T-helper 1 cell (primary cell): ENCODE data around the gene BICDL1.

Experiments used
- DNase-seq, 5 donors: peaks; one replicate each; pipeline ENCODE4 v3.0.0-alpha.2; 2012 to 2020

Gene BICDL1

DNA sequence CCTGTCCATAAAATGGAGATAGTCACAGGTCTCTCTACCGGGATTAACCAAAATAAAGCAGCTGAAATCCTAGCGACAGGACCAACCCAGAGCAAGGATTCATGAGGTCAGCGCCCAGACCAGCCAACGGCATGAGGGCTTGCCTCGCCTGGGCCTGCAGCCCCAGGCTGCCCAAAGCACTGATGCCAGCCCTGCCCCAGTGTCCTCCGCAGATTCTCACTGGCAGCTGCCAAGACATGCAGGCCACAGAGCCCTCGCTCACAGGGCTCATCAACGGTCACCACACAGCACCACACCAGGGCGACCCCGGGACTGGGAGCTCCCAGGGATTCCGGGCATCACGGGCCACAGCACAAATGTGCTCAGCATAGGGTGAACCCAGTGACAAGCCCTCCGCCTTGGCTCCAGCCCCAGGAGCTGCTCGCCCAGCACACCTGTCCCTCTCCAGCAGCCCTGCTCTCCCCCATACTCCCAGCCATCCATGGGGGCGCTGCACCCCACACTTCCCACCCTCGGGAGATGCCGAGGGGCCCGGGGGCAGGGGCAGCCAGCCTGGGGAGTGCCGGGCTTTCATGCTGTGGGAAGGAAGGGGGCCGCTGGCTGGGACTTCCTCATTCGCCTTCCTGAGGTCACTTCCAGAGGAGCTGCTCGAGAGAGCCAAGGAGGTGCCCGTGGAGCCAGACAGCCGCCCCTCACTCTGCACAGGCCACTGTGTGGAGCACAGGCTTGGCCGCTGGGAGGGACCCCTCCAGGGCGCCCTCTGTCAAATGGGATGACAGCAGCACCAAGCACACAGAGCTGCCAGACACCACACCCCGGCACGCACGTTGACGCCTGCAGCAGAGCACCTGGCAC is 113.4 kb downstream of the BICDL1 start:
- no peak for DNase-seq

DNA sequence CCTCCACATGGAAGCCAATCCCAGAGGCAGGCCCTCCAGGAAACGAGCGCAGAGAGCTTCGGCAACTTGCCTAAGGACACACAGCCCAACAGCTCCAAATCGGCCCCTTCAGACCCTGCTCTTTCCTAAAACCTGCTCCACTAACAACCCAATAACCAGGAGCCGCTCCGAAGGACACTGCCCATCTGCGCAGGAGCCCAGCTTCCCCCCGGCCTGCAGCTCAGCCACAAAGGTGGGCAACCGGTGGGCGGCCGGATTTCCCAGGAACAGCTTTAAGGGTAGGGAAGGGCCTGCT is 114.0 kb downstream of the BICDL1 start:
- no peak for DNase-seq

DNA sequence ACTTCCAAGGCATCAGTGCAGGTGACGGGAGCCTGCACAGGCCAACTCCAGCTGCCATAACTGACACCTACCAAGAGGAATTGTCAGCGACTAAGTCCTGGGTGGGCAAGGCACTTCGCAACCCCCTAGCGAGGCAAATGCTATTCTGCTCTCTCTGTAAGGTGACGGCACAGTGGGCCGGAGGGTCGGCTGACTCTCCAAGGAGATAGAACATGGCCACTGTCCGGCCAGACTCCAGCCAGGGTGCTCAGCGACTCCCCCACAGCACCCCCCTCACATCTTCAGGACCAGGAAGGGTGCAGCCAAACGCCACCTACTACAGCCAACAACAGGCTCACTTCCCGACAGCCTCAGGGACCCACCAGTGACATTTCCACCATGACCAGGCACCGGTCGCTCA is 114.3 kb downstream of the BICDL1 start:
- no peak for DNase-seq

DNA sequence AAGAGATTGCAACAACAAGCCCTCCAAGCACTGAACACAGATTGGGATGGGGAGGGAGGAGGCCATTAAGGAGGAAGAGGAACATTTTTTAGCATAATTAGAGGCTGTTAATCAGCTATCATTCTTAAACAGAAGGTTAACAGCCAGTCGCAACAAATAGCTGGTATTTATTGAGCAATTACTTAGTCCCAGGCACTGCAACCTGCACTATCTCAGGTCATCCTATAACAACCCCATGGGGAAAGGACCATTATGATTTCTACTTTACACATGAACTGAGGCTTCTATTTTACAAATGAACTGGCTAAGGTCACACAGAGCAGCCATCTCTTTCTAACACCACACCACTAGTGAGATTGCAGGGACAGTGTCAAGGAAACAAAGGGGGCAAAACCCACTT is 117.1 kb downstream of the BICDL1 start:
- DNase-seq = no peak

DNA sequence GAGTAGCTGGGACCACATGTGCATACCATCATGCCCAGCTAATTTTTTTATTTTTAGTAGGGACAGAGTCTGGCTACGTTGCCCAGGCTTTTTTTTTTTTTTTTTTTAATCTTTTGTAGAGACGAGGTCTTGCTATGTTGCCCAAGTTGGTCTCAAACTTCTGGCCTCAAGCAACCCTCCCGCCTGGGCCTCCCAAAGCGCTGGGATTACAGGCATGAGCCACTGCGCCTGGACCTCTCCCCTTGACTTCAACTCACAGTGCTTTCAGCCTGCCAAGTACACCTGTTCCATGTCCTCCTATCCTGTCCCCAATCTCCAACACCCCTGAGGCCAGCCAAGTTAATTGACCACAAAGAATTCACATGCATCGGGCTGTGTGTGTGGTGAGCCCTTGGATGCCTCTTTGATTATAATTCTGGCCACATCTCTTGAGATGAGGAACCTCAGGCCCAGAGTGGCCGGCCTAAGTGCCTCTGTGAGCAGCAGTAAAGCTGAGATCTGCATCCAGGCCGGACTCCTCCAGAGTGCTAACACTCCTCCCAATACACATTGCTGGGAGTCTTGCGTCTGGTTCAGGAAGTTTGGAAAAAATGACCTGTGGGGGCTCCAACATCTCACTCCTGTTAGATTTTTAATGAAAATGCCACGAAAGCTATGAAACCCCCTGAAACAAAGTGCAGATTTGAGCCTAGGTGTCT is 120.7 kb downstream of the BICDL1 start:
- no peak for DNase-seq

DNA sequence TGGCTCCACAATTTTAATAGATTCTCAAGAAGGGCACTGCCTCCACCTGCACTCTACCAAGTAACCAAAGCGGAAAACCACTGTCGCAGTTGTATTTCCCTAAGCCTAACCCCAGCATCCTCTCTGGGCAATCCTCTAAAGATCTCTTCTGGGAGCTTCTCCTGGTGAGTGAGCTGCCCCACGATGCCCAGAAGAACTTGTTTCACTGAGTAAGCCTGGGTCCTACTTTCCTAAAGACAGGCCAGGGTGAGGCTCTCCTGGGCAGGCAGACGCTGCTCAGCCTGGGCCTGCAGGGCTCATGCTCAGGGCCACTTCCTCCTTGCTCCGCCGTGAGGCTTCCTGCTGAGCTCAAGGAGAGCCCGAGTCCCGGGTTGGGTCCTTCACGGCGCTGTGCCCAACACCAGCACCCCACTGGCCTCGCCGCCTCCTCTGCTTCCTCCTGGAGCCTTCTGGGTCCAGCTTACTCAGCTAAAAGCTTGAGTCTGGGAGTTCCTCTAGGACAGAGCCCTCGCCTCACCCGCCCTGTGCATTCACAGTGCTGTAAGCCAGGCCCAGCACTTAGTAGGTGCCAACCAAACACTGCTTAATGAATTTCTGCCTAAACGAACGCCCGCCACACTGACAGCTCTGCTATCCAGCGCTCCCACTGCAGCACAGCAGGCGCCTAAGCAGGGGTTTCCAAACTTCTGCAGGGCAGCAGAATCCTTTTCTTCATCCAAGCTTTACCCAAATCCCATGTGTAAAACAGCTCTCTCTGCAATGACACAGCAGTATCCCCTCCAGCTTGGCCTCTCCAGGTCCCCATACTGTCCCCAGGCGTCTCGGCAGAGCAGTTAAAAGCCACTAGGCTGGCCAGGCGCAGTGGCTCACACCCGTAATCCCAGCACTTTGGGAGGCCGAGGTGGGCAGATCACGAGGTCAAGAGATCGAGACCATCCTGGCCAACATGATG is 121.8 kb downstream of the BICDL1 start:
- peak; percentile 29 to 66 (median 36) for DNase-seq

DNA sequence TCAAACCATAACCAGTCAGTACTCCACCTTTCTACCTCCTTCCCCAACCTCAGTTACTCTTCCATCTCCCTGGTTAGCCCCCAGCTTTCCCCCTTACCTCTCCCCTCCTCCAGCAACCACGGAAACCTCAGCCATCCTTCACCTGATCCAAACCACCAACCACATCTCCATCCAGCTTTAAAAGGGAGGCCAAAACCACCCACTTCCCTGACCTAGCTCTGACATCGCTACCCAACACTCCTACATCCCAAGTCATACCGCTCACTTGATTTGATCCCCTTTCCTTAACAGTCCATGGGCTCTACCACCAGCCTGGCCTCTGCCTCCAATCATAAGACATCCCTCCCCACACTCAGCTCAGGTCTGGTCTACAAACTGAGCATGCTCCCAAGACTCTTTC is 126.0 kb downstream of the BICDL1 start:
- DNase-seq = no peak

DNA sequence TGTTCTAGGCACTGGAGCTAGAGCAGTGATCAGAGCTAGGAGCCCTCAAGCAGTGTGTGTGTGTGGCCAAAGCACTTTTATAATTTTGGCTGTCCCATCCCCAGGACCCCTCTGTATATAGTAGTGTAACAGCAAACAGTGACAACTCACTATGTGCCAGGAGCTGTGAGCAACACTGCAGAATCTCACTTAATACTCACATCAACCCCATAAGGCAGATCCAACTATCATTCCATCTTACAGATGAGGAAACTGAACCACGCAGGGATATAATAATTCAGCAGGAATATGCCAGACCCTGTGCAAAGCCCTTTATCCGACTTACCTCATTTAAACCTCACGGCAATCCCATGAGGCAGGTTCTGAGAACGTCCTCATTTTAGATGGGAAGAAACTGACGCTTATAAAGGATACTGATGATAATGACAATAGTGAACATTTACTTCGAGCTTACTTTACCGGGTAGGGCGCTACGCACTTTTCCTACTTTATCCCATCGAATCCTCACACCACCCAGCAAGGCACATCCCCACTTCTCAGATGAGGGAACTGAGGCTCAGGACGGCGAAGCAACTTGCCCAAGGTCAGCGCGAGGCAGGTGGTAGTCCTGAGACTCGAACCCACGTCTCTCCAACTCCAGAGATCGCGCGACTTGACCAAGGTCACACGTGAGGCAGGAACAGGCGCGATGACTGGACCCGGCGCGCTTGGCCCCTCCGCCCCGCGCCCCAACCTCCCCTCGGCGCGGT is 126.8 kb downstream of the BICDL1 start:
- peak in 1 of 5 donors; percentile 50 for DNase-seq

DNA sequence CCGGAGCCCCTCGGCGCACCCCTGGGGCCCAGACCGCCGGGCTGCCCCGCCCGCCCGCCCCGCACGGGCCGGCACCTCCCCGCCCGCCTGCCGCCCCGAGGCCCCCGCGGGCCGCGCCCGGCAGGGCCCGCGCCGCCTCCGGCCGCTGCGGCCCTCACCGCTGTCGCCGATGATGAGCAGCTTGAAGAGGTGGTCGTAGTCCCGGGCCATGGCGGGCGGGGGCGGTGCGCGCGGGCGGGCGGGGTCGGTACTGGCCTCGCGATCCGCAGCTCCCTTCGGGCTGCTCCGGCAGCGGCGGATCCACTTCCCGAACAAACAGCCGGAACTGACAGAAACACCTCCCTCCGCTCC is 127.4 kb downstream of the BICDL1 start, which contains the start of gene RAB35:
Gene RAB35, minus strand, starts transcription at position 313 of the 351 bp plus-strand sequence. Its CDS starts 103 bp downstream, at position 210.
- DNase-seq = no peak

DNA sequence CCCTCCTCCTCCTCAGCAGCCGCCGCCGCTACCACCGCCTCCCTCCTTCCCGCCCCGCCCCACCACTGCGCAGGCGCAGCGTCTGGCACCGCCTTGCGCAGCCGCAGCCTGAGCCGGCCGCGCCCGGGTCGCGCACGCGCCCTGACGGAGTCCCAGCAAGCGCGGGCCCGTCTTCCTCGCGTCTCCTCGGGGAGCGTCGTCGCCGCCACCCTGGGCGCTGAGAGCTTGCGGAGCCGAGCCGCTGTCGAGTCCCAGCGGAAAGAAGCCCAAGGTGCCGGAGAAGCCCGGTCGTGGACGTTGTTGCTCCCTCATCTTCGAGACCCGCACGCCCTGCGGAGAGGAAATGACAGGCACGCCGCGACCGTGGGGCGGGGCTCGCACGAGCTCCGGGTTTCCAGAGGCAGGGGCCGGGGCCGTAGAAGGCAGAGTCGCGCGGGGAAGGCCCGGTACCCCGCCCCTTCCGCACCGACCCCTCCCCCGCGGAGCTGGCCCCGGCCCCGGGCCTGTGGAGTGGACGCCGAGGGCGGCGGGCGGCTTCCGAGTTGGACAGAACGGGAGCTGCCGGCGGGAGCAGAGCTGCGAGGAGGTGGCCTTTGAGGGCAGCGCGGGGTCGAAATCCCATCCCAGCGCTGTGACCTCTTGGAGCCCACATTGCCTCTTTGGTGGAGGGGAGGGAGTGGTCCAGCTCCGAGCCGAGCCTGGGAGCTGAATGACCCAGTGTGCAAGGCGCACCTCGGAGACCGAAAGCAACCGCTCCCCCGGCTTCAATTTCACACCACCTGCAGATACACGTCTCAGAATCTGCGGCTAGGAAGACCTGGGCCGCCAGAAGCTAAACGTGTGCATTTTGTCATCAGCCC is 128.0 kb downstream of the BICDL1 start:
- DNase-seq = peak; percentile 95 to 97 (median 96)

DNA sequence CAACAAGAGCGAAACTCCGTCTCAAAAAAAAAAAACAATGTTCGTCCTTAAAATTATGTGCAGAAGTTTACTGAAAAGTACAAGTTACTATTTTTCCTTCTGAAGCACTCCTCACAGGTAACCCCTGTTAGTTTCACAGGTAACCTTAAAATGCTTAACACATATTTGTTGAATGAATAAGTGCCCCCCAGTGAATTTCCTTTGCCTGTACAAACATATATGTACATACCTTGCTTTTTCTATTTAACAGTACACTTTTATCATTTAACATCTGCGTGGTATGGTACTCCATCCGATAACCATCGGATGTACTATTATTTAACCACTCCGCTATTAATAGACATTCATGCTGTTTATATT is 128.9 kb downstream of the BICDL1 start:
- no peak for DNase-seq

DNA sequence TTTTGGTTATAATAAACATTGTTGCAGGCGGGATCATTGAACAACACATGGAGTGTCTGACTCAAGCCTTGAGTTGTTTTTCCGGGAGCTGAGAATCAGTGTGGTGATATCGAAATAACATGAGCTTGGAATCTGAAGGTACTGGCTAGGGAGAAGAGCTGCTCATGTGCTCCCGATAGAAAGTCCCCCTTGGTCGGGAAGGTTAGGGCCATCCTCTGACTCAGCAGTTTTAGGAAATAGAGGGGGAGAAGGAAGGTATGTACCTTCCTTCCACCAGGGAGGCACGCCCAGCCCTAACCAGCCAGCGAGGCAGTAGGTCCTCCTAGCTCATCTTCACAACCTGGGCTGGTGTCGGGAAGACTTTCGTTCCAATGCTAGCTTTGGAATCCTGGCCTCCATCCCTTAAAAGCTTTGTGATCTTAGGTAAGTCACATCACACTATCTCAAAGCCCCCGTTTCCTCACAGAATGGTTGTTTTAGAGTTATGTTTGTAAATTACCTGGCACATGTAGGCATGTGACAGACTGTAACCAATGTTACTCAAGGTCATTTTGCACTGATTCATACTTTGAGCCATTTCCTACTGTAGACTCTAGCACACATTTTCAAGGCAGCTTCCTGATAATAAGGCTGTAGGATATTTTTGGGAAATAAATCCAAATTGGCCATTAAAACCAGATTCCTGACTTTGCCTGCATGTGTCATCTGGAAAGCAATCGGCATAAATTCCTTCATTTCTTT is 129.5 kb downstream of the BICDL1 start:
- no peak for DNase-seq

DNA sequence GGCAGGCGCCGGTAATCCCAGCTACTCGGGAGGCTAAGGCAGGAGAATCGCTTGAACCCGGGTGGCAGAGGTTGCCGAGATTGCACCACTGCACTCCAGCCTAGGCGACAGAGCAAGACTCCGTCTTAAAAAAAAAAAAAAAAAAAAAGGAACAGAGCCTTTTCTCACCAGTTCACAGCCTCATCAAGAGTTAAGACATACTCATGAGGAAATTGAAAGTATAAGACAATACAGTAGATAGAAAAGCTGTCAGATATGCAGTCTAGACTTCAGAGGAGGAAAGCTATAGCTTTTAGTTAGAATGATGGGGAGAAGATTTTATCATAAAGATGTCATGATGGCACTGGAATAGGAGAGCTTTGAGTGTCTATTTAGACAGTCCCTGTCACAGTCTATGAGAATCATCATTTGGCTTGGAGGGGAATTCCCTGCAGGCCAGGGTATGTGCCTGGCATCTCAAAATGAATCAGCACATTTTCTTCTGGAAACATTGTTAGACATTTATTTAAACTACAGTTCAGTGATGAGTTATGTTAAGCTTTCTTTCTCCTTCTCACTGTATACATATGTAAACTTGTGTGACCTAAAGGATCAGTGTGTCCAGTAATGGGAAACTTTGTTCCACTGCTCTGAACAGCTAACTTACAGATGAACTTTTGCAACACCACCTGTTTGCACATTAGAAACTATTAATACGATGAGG is 130.4 kb downstream of the BICDL1 start:
- DNase-seq = peak in 1 of 5 donors; percentile 64

DNA sequence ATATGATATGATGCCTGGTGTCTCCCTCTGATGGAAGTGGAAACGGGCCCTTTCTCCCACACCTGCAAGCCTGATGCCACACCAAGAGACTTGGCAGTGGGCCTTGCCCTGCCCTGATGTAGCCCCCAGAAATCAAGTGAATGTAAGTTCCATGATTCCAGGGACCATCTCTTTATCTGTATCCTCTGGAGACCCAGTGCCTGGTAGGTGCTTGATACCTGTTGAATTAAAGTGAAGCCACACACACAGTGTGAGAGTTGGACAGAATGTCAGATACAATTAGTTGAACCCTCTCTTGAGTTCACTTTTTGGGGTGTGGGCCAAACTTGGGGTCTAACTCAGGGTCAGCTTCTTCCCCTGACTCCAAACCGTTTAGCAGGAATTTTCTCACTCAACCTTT is 132.3 kb downstream of the BICDL1 start:
- DNase-seq = no peak

DNA sequence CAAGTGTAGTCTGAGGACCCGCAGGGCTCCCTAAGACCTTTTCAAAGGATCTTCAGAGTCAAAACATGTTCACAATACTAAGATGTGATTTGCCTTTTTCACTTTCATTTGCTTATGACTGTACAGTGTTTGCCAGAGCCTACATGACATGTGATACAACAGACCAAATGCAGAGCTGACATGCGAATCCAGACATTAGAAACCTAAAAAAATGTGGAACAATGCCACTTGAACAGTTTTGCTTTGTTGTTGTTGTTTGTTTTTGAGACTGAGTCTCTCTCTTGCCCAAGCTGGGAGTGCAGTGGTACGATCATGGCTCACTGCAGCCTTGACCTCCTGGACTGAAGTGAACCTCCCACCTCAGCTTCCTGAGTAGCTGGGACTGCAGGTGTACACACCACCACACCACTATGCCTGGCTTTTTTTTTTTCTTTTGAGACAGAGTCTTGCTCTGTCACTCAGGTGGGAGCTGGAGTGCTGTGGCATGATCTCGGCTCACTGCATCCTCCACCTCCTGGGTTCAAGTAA is 132.8 kb downstream of the BICDL1 start:
- peak in 1 of 5 donors; percentile 69 for DNase-seq

DNA sequence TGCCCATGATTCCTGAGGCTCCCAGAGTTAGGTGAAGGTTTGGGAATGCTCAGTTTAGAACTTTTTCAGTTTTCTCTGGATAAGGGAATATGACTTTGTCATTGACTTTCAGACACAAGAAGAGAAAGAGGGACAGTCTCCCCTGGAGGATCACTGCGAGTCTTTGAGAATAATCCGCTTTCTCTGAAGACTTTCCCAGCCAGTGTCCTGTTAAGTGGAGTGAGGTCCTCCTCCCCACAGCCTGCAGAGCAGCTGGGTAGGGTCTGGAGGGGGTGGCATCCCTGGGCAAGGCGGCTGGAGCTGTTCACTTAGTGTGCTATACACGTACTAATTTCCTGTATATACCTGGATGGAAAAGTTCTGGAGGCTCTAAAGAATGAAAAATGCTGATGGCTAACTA is 136.0 kb downstream of the BICDL1 start:
- no peak for DNase-seq

DNA sequence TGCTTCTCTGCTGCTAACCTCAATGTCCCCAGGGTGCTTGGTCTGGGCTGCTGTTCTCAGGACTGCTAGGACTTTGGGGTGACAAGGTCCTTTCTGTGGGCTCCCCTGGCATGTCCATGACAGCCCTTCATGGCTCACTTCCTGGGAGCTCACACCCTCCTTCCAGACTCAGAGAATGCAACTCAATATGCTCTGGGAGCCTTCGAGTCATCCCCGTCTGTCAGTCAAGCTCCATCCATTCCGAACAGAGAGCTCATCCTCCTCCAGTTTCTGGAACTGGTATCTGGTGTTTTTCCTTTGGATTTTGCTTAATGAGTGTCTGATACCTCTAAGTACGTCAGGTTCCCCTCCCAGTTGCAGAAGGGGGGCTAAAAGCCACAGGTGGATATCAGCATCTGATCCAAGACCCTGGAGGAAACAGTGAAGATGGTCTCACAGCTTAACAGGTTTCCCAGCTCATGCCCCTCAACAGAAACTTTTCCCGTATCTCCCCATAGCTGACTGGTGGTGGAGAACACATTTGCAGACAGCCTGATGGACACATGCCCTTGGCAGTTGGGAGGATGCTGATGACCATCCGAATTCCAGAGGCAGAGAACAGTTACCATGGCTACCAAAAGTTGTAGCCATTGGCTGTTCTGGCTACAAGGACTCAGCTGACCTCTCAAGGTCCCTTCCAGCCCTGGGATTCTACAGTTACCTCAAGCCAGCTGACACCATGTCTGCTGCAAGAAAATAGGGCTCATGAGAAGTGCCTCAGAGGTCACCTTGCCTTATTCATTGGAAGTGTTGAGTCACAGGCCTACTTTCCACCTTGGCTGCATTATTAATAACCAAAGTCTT is 137.0 kb downstream of the BICDL1 start:
- DNase-seq = no peak

DNA sequence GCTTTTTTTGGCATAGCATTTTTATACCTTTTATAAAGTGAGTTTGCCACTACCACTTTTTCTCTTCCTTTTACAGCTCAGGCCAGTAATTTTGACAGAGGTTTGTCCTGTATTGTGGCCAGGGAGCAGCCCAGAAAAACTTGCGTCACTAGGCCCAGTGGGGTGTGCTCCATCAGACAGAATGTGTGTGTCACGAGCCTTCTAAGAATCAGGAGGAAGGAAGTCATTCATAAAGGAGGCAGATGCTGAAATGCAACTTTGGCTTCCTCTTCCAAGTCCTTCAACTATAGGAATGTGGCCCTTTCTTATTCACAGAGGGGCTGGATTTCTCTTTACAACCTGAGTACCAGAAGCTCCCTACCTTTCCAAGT is 137.6 kb downstream of the BICDL1 start:
- DNase-seq = no peak

DNA sequence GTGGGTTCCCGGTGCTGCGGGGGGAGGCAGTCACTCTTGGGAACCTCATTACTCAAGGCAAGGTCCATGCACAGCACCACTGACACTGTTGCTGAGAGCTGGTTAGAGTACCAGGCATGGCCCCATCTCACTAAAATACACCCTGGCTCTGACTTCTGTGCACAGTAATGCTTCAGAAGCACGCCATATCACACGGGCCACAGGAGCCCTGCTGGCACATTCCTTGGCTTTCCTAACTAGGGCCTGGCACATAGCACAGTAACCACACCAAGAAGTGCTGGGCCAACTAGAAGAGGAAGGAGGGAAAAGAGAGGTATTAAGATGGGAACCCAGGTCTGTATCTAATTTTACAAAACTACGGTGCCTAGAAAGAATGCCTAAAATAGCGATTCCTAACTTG is 141.0 kb downstream of the BICDL1 start:
- no peak for DNase-seq
